GM23338 (cell line): ENCODE data around the gene SH3TC1.

Source experiments
- CREB1 ChIP-seq: fragments of 250-450 bp; sonication (Bioruptor Pico); IDR thresholded peaks from 2 replicates; pipeline ENCODE4 v1.5.0; 2020; ENCODE audit warnings: low read depth, mild to moderate bottlenecking, moderate library complexity
- CTCF ChIP-seq, 2 experiments: fragments of 200-600 bp in 1 of 2; sonication (generic) in 1 of 2; conservative IDR thresholded peaks; 2 replicates each; pipeline versions ENCODE4 v1.5.1 to v1.6.1; 2016 to 2017; ENCODE audit warnings: antibody characterized with exemption in 2 of 2, low read depth in 2 of 2, mild to moderate bottlenecking in 2 of 2, moderate library complexity in 1 of 2
- EZH2 ChIP-seq: fragments of 200-600 bp; sonication (generic); IDR thresholded peaks from one replicate; pipeline ENCODE4 v1.8.0; 2017; ENCODE audit warnings: antibody characterized with exemption, mild to moderate bottlenecking, low read depth; ENCODE audit not compliant: unreplicated experiment
- JUNB ChIP-seq: IDR thresholded peaks from one replicate; pipeline ENCODE4 v1.6.1; 2016; ENCODE audit warnings: antibody characterized with exemption; ENCODE audit not compliant: unreplicated experiment
- POLR2AphosphoS5 ChIP-seq: IDR thresholded peaks from 2 replicates; pipeline ENCODE4 v1.6.1; 2016; ENCODE audit warnings: antibody characterized with exemption, low read depth

- no peak for TF ChIP-seq CTCF (conservative IDR thresholded peaks at IDR 0.05; ENCODE audit: low read depth in 2 of 2)
- no peak for TF ChIP-seq CREB1 (CRISPR knock-in tag)
- no peak for TF ChIP-seq EZH2
- TF ChIP-seq JUNB: no peak
- no peak for TF ChIP-seq POLR2AphosphoS5
Observed at GRCh38 chr4:8182858-8183725, 16.0 kb upstream of the SH3TC1 start.
